GM12878 (cell line): ENCODE data around the gene FHL2.

Source experiments
- CREM ChIP-seq: IDR thresholded peaks from 2 replicates; pipeline ENCODE4 v1.6.1; 2014; ENCODE audit warnings: antibody characterized with exemption, low read depth
- CTCF ChIP-seq, 3 experiments: IDR thresholded peaks in 2 of 3; conservative IDR thresholded peaks in 1 of 3; 2 replicates each; pipeline ENCODE4 v1.5.1; 2011; ENCODE audit warnings: low read depth in 3 of 3, low read length in 3 of 3, mild to moderate bottlenecking in 3 of 3, control low read depth in 2 of 3, moderate library complexity in 2 of 3, inconsistent platforms in 1 of 3, mixed read lengths in 1 of 3; ENCODE audit not compliant: control insufficient read depth in 2 of 3, insufficient read depth in 1 of 3; ENCODE audit errors: extremely low read depth in 1 of 3
- EP300 ChIP-seq, 2 experiments: fragments of 150-350 bp in 1 of 2; IDR thresholded peaks; 2 replicates each; pipeline ENCODE4 v1.6.1; 2011 to 2012; ENCODE audit warnings: low read depth in 2 of 2, low read length in 2 of 2, borderline replicate concordance in 1 of 2, improper control_type of control experiment in 1 of 2, inconsistent platforms in 1 of 2; ENCODE audit not compliant: control insufficient read depth in 1 of 2
- EZH2 ChIP-seq: IDR thresholded peaks from 2 replicates; pipeline ENCODE4 v1.6.1; 2012; ENCODE audit warnings: low read depth, mild to moderate bottlenecking, control low read depth, inconsistent platforms, low read length, borderline replicate concordance; ENCODE audit not compliant: control insufficient read depth
- HDAC2 ChIP-seq: fragments of 200-600 bp; sonication (generic); IDR thresholded peaks from 2 replicates; pipeline ENCODE4 v1.6.1; 2017
- IRF3 ChIP-seq: fragments of 450-650 bp; IDR thresholded peaks from 2 replicates; pipeline ENCODE4 v1.6.1; 2014; ENCODE audit warnings: mild to moderate bottlenecking
- MAX ChIP-seq: IDR thresholded peaks from 2 replicates; pipeline ENCODE4 v1.6.1; 2012; ENCODE audit warnings: low read depth, low read length, improper control_type of control experiment
- MXI1 ChIP-seq: fragments of 150-350 bp; IDR thresholded peaks from 2 replicates; pipeline ENCODE4 v1.6.1; 2011; ENCODE audit warnings: low read depth, mild to moderate bottlenecking, inconsistent platforms, low read length, improper control_type of control experiment
- POLR2AphosphoS5 ChIP-seq: IDR thresholded peaks from 2 replicates; pipeline ENCODE4 v1.6.1; 2011; ENCODE audit warnings: mild to moderate bottlenecking, low read length, inconsistent platforms
- RBBP5 ChIP-seq: fragments of 200-600 bp; sonication (generic); conservative IDR thresholded peaks from 2 replicates; pipeline ENCODE4 v1.6.1; 2016
- SMC3 ChIP-seq: IDR thresholded peaks from 2 replicates; pipeline ENCODE4 v1.6.1; 2011; ENCODE audit warnings: low read length, improper control_type of control experiment, borderline replicate concordance

- no peak for TF ChIP-seq EP300 (IDR thresholded peaks at IDR 0.05; ENCODE audit: borderline replicate concordance in 1 of 2, control insufficient read depth in 1 of 2, low read depth in 2 of 2, low read length in 2 of 2)
- TF ChIP-seq MAX: no peak
- TF ChIP-seq SMC3: no peak
- TF ChIP-seq IRF3: no peak
- no peak for TF ChIP-seq CTCF (IDR thresholded peaks at IDR 0.05 in 2 of 3, conservative IDR thresholded peaks at IDR 0.05 in 1 of 3; ENCODE audit: control insufficient read depth in 2 of 3, extremely low read depth in 1 of 3, insufficient read depth in 1 of 3, low read depth in 3 of 3, low read length in 3 of 3)
- no peak for TF ChIP-seq HDAC2
- no peak for TF ChIP-seq POLR2AphosphoS5
- TF ChIP-seq MXI1: no peak
- no peak for TF ChIP-seq CREM
- no peak for TF ChIP-seq RBBP5
- no peak for TF ChIP-seq EZH2
Measured at GRCh38 chr2:105375001-105375561, 23.8 kb downstream of the FHL2 start.
